Stimulated activated naive CD4-positive, alpha-beta T cell treated with Interleukin-2 at 50 U/mL for 16 hours (primary cell): Measurements from ENCODE around the gene SAG.
A peak's percentile ranks its signal among the peaks of the same experiment; 100 is the strongest.

Experiments used
- DNase-seq: peaks from one replicate; lab custom pipeline; 2025; lab: John Stamatoyannopoulos, UW

The SAG gene

GRCh38 chr2:233289648-233290047 is 18.0 kb upstream of the SAG start:
- DNase-seq = no peak

- DNase-seq = no peak
Observed at GRCh38 chr2:233290051-233290845, 17.4 kb upstream of the SAG start.

- DNase-seq = no peak
Observed at GRCh38 chr2:233295891-233296290, 11.7 kb upstream of the SAG start.

- DNase-seq = no peak
Observed at GRCh38 chr2:233297076-233297475, 10.5 kb upstream of the SAG start.

- no peak for DNase-seq
Observed at GRCh38 chr2:233300401-233300800, 7.2 kb upstream of the SAG start.

GRCh38 chr2:233301248-233301647 is 6.4 kb upstream of the SAG start:
- no peak for DNase-seq

GRCh38 chr2:233301811-233302210 is 5.8 kb upstream of the SAG start:
- no peak for DNase-seq

GRCh38 chr2:233303252-233303651 is 4.4 kb upstream of the SAG start:
- DNase-seq = no peak

- DNase-seq = no peak
Observed at GRCh38 chr2:233311241-233311926, 3.8 kb downstream of the SAG start.

GRCh38 chr2:233312874-233313273 is 5.3 kb downstream of the SAG start:
- DNase-seq = no peak

- no peak for DNase-seq
Observed at GRCh38 chr2:233314180-233314925, 6.7 kb downstream of the SAG start.

GRCh38 chr2:233317196-233317943 is 9.8 kb downstream of the SAG start:
- DNase-seq = no peak

- no peak for DNase-seq
Observed at GRCh38 chr2:233319256-233319655, 11.6 kb downstream of the SAG start.

- DNase-seq = no peak
Observed at GRCh38 chr2:233320470-233320869, 12.9 kb downstream of the SAG start.

GRCh38 chr2:233321166-233321565 is 13.6 kb downstream of the SAG start:
- DNase-seq = no peak

- DNase-seq = no peak
Observed at GRCh38 chr2:233323851-233324250, 16.2 kb downstream of the SAG start.

- no peak for DNase-seq
Observed at GRCh38 chr2:233325256-233325655, 17.6 kb downstream of the SAG start.

- DNase-seq = no peak
Observed at GRCh38 chr2:233325814-233326213, 18.2 kb downstream of the SAG start.

- DNase-seq = no peak
Observed at GRCh38 chr2:233326500-233326899, 18.9 kb downstream of the SAG start.

- DNase-seq = no peak
Observed at GRCh38 chr2:233328922-233329321, 21.3 kb downstream of the SAG start.

GRCh38 chr2:233329489-233330135 is 22.0 kb downstream of the SAG start:
- no peak for DNase-seq

GRCh38 chr2:233331536-233331935 is 23.9 kb downstream of the SAG start:
- DNase-seq = peak; percentile 56
